ENCODE data around the gene GOLGA7B.
"Not testable (repeated sequence)": the region's sequence is repeated elsewhere in the genome, so short reads cannot be mapped to it uniquely, and the experiment has no call there.

Gene GOLGA7B

GRCh38 chr10:97836446-97836845 lies 13.2 kb upstream of the GOLGA7B start:
- DNase-seq, result no peak

- no peak for DNase-seq
Observed at GRCh38 chr10:97838091-97838490, 11.6 kb upstream of the GOLGA7B start.

GRCh38 chr10:97841166-97841565 lies 8.5 kb upstream of the GOLGA7B start:
- not testable (repeated sequence) for DNase-seq

- not testable (repeated sequence) for DNase-seq
Observed at GRCh38 chr10:97842114-97842513, 7.5 kb upstream of the GOLGA7B start.

- no peak for DNase-seq
Observed at GRCh38 chr10:97842656-97843280, 6.9 kb upstream of the GOLGA7B start.

- DNase-seq, result no peak
Observed at GRCh38 chr10:97843281-97843671, 6.4 kb upstream of the GOLGA7B start.

GRCh38 chr10:97843972-97844371 lies 5.7 kb upstream of the GOLGA7B start:
- not testable (repeated sequence) for DNase-seq

- no peak for DNase-seq
Observed at GRCh38 chr10:97844678-97845077, 5.0 kb upstream of the GOLGA7B start.

GRCh38 chr10:97849103-97849686 lies 448 bp upstream of the GOLGA7B start:
- DNase-seq, result no peak

GRCh38 chr10:97850446-97850845 lies 803 bp downstream of the GOLGA7B start:
- DNase-seq, result peak in 1 of 2 donors; percentile 35

GRCh38 chr10:97851341-97852001 lies 1.8 kb downstream of the GOLGA7B start:
- DNase-seq, result peak in 1 of 2 donors; percentile 51

- DNase-seq, result no peak
Observed at GRCh38 chr10:97852277-97852676, 2.6 kb downstream of the GOLGA7B start.

- DNase-seq, result no peak
Observed at GRCh38 chr10:97852840-97853405, 3.3 kb downstream of the GOLGA7B start.

GRCh38 chr10:97854743-97855142 lies 5.1 kb downstream of the GOLGA7B start:
- no peak for DNase-seq

- DNase-seq, result peak in 1 of 2 donors; percentile 19
Observed at GRCh38 chr10:97858001-97858439, 8.4 kb downstream of the GOLGA7B start.

- DNase-seq, result no peak
Observed at GRCh38 chr10:97861097-97861750, 11.6 kb downstream of the GOLGA7B start.

GRCh38 chr10:97861924-97862323 lies 12.3 kb downstream of the GOLGA7B start:
- no peak for DNase-seq

GRCh38 chr10:97863808-97864207 lies 14.2 kb downstream of the GOLGA7B start:
- DNase-seq, result no peak

- DNase-seq, result no peak
Observed at GRCh38 chr10:97865488-97865887, 15.8 kb downstream of the GOLGA7B start.

- DNase-seq, result no peak
Observed at GRCh38 chr10:97866524-97867219, 17.0 kb downstream of the GOLGA7B start.

- no peak for DNase-seq
Observed at GRCh38 chr10:97867220-97867800, 17.7 kb downstream of the GOLGA7B start.

- DNase-seq, result no peak
Observed at GRCh38 chr10:97868134-97868685, 18.6 kb downstream of the GOLGA7B start.

All from CD4-positive, alpha-beta T cell treated with Interleukin-4 for 1 hour (primary cell).